DOHH2 (cell line): ENCODE measurements around the gene CRYGN.

Experiments
- H3F3A ChIP-seq: fragments of 200-600 bp; sonication (generic), shearing (Covaris generic); 2 replicates; pipeline ENCODE4 v1.6.0; 2016; ENCODE audit warnings: antibody characterized with exemption, mild to moderate bottlenecking; ENCODE audit not compliant: control insufficient read depth, insufficient read depth
- H3K27ac ChIP-seq: fragments of 200-600 bp; sonication (generic); 2 replicates; pipeline ENCODE4 v1.5.1; 2014; ENCODE audit warnings: low read depth, mild to moderate bottlenecking, low read length, moderate library complexity
- H3K27me3 ChIP-seq: fragments of 200-600 bp; sonication (generic); 2 replicates; pipeline ENCODE4 v1.6.1; 2014; ENCODE audit warnings: mild to moderate bottlenecking, low read length, mixed read lengths; ENCODE audit not compliant: control insufficient read depth
- H3K36me3 ChIP-seq: fragments of 200-600 bp; sonication (generic); 2 replicates; pipeline ENCODE4 v1.6.1; 2014; ENCODE audit warnings: mild to moderate bottlenecking, low read length, moderate library complexity, mixed read lengths; ENCODE audit not compliant: control insufficient read depth
- H3K4me1 ChIP-seq: fragments of 200-600 bp; sonication (generic); 2 replicates; pipeline ENCODE4 v1.6.1; 2014; ENCODE audit warnings: mild to moderate bottlenecking, low read length, mixed read lengths; ENCODE audit not compliant: control insufficient read depth
- H3K4me2 ChIP-seq: fragments of 200-600 bp; sonication (generic); 2 replicates; pipeline ENCODE4 v1.6.0; 2014; ENCODE audit warnings: mild to moderate bottlenecking, low read length, moderate library complexity
- H3K4me3 ChIP-seq: fragments of 200-600 bp; sonication (generic); 2 replicates; pipeline ENCODE4 v1.5.1; 2014; ENCODE audit warnings: mild to moderate bottlenecking, low read length, mixed read lengths
- H3K79me2 ChIP-seq: fragments of 200-600 bp; sonication (generic); 2 replicates; pipeline ENCODE4 v1.6.1; 2014; ENCODE audit warnings: mild to moderate bottlenecking, low read length, mixed read lengths; ENCODE audit not compliant: control insufficient read depth
- H3K9me2 ChIP-seq: fragments of 200-600 bp; sonication (generic); replicated peaks from 2 replicates; pipeline ENCODE4 v1.6.1; 2014; ENCODE audit warnings: mild to moderate bottlenecking, low read length, mixed read lengths; ENCODE audit not compliant: control insufficient read depth
- H3K9me3 ChIP-seq: fragments of 200-600 bp; sonication (generic); 2 replicates; pipeline ENCODE4 v1.6.1; 2014; ENCODE audit warnings: antibody characterized with exemption, low read length, mixed read lengths; ENCODE audit not compliant: control insufficient read depth, insufficient read depth
- H4K20me1 ChIP-seq: fragments of 200-600 bp; sonication (generic); 2 replicates; pipeline ENCODE4 v1.6.0; 2014; ENCODE audit warnings: low read depth, mild to moderate bottlenecking, antibody characterized with exemption, low read length, moderate library complexity; ENCODE audit not compliant: control insufficient read depth, insufficient read depth
- EZH2phosphoT487 ChIP-seq: fragments of 200-600 bp; sonication (generic); IDR thresholded peaks from 2 replicates; pipeline ENCODE4 v1.6.1; 2017; ENCODE audit warnings: borderline replicate concordance, mild to moderate bottlenecking, antibody characterized with exemption, low read length, moderate library complexity, mixed read lengths
- TF ChIP-seq, protein P1 (sequence below): fragments of 200-600 bp; sonication (generic); IDR thresholded peaks from one replicate; pipeline ENCODE4 v1.5.1; 2014; ENCODE audit warnings: antibody characterized with exemption, mild to moderate bottlenecking, low read depth, low read length; ENCODE audit not compliant: poor library complexity, severe bottlenecking

The CRYGN gene

DNA sequence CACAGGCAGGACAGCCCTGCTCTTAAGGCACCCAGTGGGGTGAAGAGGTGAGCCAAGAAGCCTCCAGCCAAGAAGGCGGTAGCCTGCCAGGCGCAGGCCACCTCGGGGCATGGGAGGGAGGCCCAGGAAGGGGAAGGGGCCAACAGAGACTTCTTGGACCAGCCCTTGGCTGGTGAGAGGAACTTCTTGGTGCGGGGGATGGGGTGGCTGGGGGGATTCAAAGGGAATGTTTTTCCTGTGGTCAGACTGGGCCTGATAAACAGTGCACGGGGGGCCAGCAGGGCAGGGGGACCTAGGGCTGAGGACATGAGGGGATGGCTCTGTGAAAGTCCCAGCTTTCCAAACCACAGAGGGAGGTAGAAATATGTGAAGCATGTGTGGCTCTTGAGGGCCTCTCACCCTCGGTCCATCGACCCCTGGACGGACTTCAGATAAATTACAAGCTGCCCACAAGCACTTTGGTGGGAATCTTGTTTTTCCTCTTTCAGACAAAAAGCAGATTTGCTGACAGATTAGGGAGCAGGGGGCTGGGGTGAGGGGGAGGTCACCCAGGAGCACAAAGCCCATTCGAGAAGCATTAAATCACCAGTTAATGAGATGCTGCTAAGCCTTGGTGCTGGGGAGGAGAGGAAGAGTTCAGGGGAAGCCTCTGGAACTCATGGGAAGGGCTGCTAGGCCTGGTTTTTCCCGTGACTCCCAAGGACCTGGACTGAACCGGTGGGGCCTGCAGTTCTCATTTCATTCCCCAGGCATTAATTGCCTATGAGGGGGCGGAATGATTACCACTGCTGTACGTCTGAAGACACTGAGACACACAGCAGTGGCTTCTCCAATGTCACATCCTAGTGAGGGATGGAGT lies 11.3 kb downstream of the CRYGN start:
- Histone ChIP-seq H3K4me3 (no peak overlapping the region), H4K20me1 (no peaks in the 10 kb centered on the region), H3K9me3 (no peaks in the 10 kb centered on the region), H3K9me2 (no peaks in the 10 kb centered on the region), H3K79me2 (no peaks in the 10 kb centered on the region), H3K36me3 (no peaks in the 10 kb centered on the region), H3K4me1 (peaks cover 23% of the 10 kb centered on the region), H3K27me3 (peaks cover 4% of the 10 kb centered on the region; the same call in 1 of the 2 replicates), H3F3A (no peaks in the 10 kb centered on the region), H3K27ac (no peak overlapping the region), H3K4me2 (no peak overlapping the region)
- no peak for TF ChIP-seq EZH2phosphoT487
- TF ChIP-seq, protein P1, sequence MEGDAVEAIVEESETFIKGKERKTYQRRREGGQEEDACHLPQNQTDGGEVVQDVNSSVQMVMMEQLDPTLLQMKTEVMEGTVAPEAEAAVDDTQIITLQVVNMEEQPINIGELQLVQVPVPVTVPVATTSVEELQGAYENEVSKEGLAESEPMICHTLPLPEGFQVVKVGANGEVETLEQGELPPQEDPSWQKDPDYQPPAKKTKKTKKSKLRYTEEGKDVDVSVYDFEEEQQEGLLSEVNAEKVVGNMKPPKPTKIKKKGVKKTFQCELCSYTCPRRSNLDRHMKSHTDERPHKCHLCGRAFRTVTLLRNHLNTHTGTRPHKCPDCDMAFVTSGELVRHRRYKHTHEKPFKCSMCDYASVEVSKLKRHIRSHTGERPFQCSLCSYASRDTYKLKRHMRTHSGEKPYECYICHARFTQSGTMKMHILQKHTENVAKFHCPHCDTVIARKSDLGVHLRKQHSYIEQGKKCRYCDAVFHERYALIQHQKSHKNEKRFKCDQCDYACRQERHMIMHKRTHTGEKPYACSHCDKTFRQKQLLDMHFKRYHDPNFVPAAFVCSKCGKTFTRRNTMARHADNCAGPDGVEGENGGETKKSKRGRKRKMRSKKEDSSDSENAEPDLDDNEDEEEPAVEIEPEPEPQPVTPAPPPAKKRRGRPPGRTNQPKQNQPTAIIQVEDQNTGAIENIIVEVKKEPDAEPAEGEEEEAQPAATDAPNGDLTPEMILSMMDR: no peak

DNA sequence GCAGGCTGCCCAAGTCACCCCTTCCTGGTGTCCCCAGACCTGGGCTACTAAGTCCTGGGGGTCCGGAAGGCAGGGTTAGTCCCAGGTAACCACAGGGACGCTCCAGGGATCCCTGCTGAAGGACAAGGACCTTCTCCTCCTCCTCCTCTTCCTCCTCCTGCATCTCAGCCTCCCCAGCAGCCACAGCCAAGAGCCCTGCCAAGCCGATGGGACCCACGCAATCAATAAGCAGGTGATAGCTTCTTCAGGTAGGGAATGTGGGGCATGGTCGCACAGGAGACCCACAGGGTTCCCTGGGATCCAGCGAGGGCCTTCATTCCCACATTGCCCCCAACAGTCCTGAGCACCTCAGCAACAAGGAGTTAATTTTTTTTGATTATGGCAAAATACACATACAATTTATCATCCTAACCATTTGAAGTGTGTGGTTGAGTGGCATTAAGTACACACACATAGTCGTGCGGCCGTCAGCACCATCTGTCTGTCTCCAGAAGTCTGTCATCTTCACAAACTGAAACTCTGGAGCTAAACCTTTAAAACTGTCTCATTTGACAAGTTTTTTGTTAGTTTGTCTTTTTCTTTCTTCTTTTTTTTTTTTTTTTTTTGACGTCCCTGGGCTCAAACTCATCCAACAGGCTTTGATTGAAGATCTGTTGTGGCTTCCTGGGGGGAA lies 12.1 kb downstream of the CRYGN start:
- TF ChIP-seq, protein P1: no peak
- no peak for TF ChIP-seq EZH2phosphoT487
- Histone ChIP-seq H3K79me2 (no peaks in the 10 kb centered on the region), H3K4me1 (peaks cover 18% of the 10 kb centered on the region), H3K27ac (no peak overlapping the region), H3K36me3 (no peaks in the 10 kb centered on the region), H3K9me3 (no peaks in the 10 kb centered on the region), H3K27me3 (peaks cover 4% of the 10 kb centered on the region; the same call in 1 of the 2 replicates), H4K20me1 (no peaks in the 10 kb centered on the region), H3K4me2 (no peak overlapping the region), H3K9me2 (no peaks in the 10 kb centered on the region), H3K4me3 (no peak overlapping the region), H3F3A (no peaks in the 10 kb centered on the region)

DNA sequence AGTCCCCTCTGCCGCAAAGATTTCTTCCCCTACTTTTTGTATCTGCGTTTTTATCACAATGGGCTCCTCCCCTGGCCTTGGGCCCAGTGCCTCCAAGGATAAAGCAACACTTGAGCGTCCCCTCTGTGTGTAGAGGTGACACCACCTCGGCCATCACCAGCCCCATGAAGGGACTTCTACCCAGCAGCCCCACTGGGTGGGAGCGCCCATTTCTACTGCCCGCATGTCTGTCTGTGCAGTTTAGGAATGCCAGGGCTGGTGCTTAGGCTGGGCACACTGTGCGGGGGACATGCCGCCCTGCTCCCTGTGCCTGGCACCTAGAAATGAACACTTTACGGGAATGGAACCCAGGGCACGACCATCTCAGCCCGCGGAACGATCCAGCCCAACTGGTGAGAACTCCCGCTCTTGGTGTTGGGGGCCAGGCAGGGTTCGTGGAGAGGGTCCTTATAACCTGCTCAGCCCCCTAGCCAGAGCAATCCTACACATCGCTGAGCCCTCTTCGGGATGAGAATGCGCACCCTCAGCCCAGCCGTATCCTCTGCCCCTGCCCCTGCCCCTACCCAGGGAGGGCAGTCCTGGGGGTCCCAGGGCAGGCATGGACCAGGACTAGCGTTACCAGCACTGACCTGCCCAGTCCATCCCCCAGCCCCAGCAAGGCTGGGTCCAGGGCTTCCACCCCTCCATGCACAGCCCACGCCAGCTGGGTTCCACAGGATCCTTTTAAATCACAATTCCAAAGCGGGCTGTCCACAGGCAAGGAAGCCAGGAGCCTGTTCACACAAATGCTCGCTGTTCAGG lies 12.8 kb downstream of the CRYGN start:
- no peak for TF ChIP-seq EZH2phosphoT487
- TF ChIP-seq, protein P1: no peak
- Histone ChIP-seq H3K4me2 (no peak overlapping the region), H3K9me3 (no peaks in the 10 kb centered on the region), H3K27ac (no peak overlapping the region), H3K36me3 (no peaks in the 10 kb centered on the region), H3F3A (no peaks in the 10 kb centered on the region), H3K27me3 (peaks cover 4% of the 10 kb centered on the region; the same call in 1 of the 2 replicates), H3K4me1 (peaks cover 16% of the 10 kb centered on the region), H4K20me1 (no peaks in the 10 kb centered on the region), H3K79me2 (no peaks in the 10 kb centered on the region), H3K9me2 (no peaks in the 10 kb centered on the region), H3K4me3 (no peak overlapping the region)
